Stimulated activated CD4-positive, alpha-beta T cell treated with anti-CD3 and anti-CD28 coated beads, Interleukin-4, amount 100 ng/mL, for 1 hour (primary cell): ENCODE results near the gene CIITA.
A peak's percentile ranks its signal among the peaks of the same experiment; 100 is the strongest.

Source experiments
- DNase-seq: peaks from one replicate; pipeline ENCODE4 v3.0.0-alpha.2; 2020

Gene CIITA

GRCh38 chr16:10879681-10880589 lies 2.9 kb downstream of the CIITA start:
- DNase-seq = no peak

GRCh38 chr16:10880594-10881452 lies 3.8 kb downstream of the CIITA start:
- no peak for DNase-seq

GRCh38 chr16:10881479-10882030 lies 4.6 kb downstream of the CIITA start:
- no peak for DNase-seq

- DNase-seq = no peak
Observed at GRCh38 chr16:10883004-10883403, 6.0 kb downstream of the CIITA start.

GRCh38 chr16:10885246-10885645 lies 8.2 kb downstream of the CIITA start:
- DNase-seq = no peak

- no peak for DNase-seq
Observed at GRCh38 chr16:10888320-10888937, 11.4 kb downstream of the CIITA start.

GRCh38 chr16:10889855-10890254 lies 12.9 kb downstream of the CIITA start:
- DNase-seq = no peak

GRCh38 chr16:10892782-10893318 lies 15.8 kb downstream of the CIITA start:
- no peak for DNase-seq

- DNase-seq = peak; percentile 32
Observed at GRCh38 chr16:10895053-10895946, 18.3 kb downstream of the CIITA start.

GRCh38 chr16:10896165-10896564 lies 19.2 kb downstream of the CIITA start:
- DNase-seq = no peak

- DNase-seq = no peak
Observed at GRCh38 chr16:10896723-10897122, 19.7 kb downstream of the CIITA start.

GRCh38 chr16:10897134-10897533 lies 20.1 kb downstream of the CIITA start:
- DNase-seq = no peak

GRCh38 chr16:10902999-10903398 lies 26.0 kb downstream of the CIITA start:
- DNase-seq = no peak

- no peak for DNase-seq
Observed at GRCh38 chr16:10906482-10906881, 29.5 kb downstream of the CIITA start.

- DNase-seq = no peak
Observed at GRCh38 chr16:10906914-10907756, 30.1 kb downstream of the CIITA start.

GRCh38 chr16:10907757-10908045 lies 30.7 kb downstream of the CIITA start:
- no peak for DNase-seq

GRCh38 chr16:10911267-10911666 lies 34.3 kb downstream of the CIITA start:
- no peak for DNase-seq

- no peak for DNase-seq
Observed at GRCh38 chr16:10916534-10916933, 39.5 kb downstream of the CIITA start.

- peak; percentile 79 for DNase-seq
Observed at GRCh38 chr16:10918294-10919002, 41.4 kb downstream of the CIITA start.

GRCh38 chr16:10919003-10919351 lies 42.0 kb downstream of the CIITA start:
- no peak for DNase-seq
